PC-9 (cell line): ENCODE results near the gene PCGF2.

Experiments
- CTCF ChIP-seq: fragments of 200-600 bp; sonication (generic); conservative IDR thresholded peaks from 2 replicates; pipeline ENCODE4 v1.6.1; 2017; ENCODE audit warnings: mixed run types, antibody characterized with exemption, mild to moderate bottlenecking, moderate library complexity
- EZH2 ChIP-seq: fragments of 200-600 bp; sonication (generic); IDR thresholded peaks from 2 replicates; pipeline ENCODE4 v1.8.0; 2017; ENCODE audit warnings: antibody characterized with exemption, low read depth

GRCh38 chr17:38746849-38747462, 1.2 kb downstream of the PCGF2 start:
- no peak for TF ChIP-seq EZH2
- no peak for TF ChIP-seq CTCF
